ENCODE data around the gene PPIL1. TPM values are rescaled to one million over a fixed set of nuclear protein-coding genes. Genes with fewer than 3 reads are reported as not detected.
"Not testable (repeated sequence)": the region's sequence is repeated elsewhere in the genome, so short reads cannot be mapped to it uniquely, and the experiment has no call there.

Gene PPIL1
- polyA plus RNA-seq, 1 donor from 2014 or later = 104 TPM

DNA sequence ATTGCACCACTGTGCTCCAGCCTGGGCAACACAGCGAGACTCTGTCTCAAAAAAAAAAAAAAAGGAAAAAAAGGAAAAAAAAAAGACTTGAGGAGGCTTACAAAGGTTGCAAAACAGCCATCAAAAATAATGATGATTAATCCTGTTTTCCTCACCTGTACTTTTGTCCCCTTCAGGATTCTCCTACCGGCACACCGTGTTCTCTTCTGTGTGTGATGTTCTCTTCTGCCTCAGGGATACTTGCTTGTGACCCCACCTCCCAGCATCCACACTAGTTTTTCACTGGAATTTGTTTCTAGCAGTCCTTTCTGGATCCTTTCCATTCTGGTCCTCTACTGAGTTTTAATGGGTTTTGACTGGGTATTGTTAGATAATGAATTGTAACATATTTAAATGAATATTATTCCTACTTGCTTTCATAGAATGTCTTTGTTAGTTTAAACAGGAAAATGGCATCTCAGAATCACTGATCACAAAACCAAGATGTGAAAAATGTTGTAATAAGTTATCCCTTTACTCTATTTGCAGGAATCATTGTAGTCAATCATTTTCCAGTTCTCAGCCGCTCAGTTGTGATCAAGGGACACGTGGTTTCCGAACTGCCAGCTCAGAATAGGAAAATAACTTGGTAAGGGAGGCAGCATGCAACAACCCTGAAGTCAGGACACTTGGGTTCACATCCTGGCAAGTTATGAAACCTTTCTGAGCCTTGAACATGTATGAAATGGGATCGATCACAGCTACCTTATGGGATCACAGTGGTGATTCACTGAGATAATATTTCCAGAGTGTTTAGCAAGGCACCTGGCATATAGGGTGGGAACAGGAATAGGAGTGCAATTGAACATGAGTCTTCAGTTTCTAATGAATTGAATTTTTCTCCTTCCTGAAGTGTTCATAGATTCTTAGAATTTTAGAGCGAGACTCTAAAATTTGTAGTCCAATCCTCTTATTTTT lies 19.7 kb upstream of the PPIL1 start:
- no peaks in the 10 kb centered on the region for H4K20me1 ChIP-seq (ENCODE audit: insufficient read depth)
- H3K27me3 ChIP-seq (ENCODE audit: insufficient read depth, low read depth, low read length) = no peaks in the 10 kb centered on the region
- H3K9me2 ChIP-seq (ENCODE audit: insufficient read depth, low read length) = no peaks in the 10 kb centered on the region
- no peak overlapping the region for H3K4me2 ChIP-seq (ENCODE audit: low read length)
- no peak overlapping the region for H2AFZ ChIP-seq (ENCODE audit: low read depth, low read length)
- no peak overlapping the region for H3K4me3 ChIP-seq (ENCODE audit: low read length)
- peaks cover 3% of the 10 kb centered on the region for H3K36me3 ChIP-seq (ENCODE audit: insufficient read depth, low read length)
- no peak overlapping the region for H3K27ac ChIP-seq (ENCODE audit: low read length)
- no peaks in the 10 kb centered on the region for H3K9me3 ChIP-seq (ENCODE audit: low read length)
- H3K9ac ChIP-seq (ENCODE audit: low read length) = no peak overlapping the region
- TF ChIP-seq MXI1 (conservative IDR thresholded peaks at IDR 0.05; ENCODE audit: poor library complexity, severe bottlenecking) (no peak), SMC3 (conservative IDR thresholded peaks at IDR 0.05; ENCODE audit: poor library complexity) (no peak), EZH2 (IDR thresholded peaks at IDR 0.05; ENCODE audit: borderline replicate concordance, insufficient read depth, low read length, poor library complexity, severe bottlenecking) (no peak), EP300 (conservative IDR thresholded peaks at IDR 0.05; ENCODE audit: poor library complexity, severe bottlenecking) (no peak), RAD21 (conservative IDR thresholded peaks at IDR 0.05) (no peak), POLR2AphosphoS5 (IDR thresholded peaks at IDR 0.05) (no peak), CTCF (IDR thresholded peaks at IDR 0.05; ENCODE audit: poor library complexity, severe bottlenecking) (no peak), TAF1 (IDR thresholded peaks at IDR 0.05; ENCODE audit: low read depth) (no peak)
- TF ChIP-seq, protein P1, sequence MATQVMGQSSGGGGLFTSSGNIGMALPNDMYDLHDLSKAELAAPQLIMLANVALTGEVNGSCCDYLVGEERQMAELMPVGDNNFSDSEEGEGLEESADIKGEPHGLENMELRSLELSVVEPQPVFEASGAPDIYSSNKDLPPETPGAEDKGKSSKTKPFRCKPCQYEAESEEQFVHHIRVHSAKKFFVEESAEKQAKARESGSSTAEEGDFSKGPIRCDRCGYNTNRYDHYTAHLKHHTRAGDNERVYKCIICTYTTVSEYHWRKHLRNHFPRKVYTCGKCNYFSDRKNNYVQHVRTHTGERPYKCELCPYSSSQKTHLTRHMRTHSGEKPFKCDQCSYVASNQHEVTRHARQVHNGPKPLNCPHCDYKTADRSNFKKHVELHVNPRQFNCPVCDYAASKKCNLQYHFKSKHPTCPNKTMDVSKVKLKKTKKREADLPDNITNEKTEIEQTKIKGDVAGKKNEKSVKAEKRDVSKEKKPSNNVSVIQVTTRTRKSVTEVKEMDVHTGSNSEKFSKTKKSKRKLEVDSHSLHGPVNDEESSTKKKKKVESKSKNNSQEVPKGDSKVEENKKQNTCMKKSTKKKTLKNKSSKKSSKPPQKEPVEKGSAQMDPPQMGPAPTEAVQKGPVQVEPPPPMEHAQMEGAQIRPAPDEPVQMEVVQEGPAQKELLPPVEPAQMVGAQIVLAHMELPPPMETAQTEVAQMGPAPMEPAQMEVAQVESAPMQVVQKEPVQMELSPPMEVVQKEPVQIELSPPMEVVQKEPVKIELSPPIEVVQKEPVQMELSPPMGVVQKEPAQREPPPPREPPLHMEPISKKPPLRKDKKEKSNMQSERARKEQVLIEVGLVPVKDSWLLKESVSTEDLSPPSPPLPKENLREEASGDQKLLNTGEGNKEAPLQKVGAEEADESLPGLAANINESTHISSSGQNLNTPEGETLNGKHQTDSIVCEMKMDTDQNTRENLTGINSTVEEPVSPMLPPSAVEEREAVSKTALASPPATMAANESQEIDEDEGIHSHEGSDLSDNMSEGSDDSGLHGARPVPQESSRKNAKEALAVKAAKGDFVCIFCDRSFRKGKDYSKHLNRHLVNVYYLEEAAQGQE (IDR thresholded peaks at IDR 0.05; ENCODE audit: borderline replicate concordance) = no peak
- H3K79me2 ChIP-seq (replicated peaks; ENCODE audit: insufficient read depth, low read length) = peaks cover 4% of the 10 kb centered on the region
- no peaks in the 10 kb centered on the region for H3F3A ChIP-seq (ENCODE audit: insufficient read depth, low read length, poor library complexity, severe bottlenecking)

DNA sequence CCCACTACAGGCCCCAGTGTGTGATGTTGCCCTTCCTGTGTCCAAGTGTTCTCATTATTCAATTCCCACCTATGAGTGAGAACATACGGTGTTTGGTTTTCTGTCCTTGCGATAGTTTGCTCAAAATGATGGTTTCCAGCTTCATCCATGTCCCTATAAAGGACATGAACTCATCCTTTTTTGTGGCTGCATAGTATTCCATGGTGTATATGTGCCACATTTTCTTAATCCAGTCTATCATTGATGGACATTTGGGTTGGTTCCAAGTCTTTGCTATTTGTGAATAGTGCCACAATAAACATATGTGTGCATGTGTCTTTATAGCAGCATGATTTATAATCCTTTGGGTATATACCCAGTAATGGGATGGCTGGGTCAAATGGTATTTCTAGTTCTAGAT lies 16.6 kb upstream of the PPIL1 start:
- H3F3A ChIP-seq (ENCODE audit: insufficient read depth, low read length, poor library complexity, severe bottlenecking); H3K27me3 ChIP-seq (ENCODE audit: insufficient read depth, low read depth, low read length); H3K9me2 ChIP-seq (ENCODE audit: insufficient read depth, low read length); H3K9me3 ChIP-seq (ENCODE audit: low read length); H3K4me2 ChIP-seq (ENCODE audit: low read length); H3K36me3 ChIP-seq (ENCODE audit: insufficient read depth, low read length); H3K9ac ChIP-seq (ENCODE audit: low read length); H3K4me3 ChIP-seq (ENCODE audit: low read length); H4K20me1 ChIP-seq (ENCODE audit: insufficient read depth); H2AFZ ChIP-seq (ENCODE audit: low read depth, low read length); H3K27ac ChIP-seq (ENCODE audit: low read length): not testable (repeated sequence)
- H3K79me2 ChIP-seq (replicated peaks; ENCODE audit: insufficient read depth, low read length) = peaks cover 12% of the 10 kb centered on the region

Data from neural cell (in vitro differentiated cells).